Measurements from ENCODE around the gene KIF16B.

The KIF16B gene

GRCh38 chr20:16574656-16575355, 1.6 kb upstream of the KIF16B start:
- H3K4me3 ChIP-seq (ENCODE audit: low read depth, low read length): peak overlapping the region; percentile 52
- peak overlapping the region; percentile 8; the same call in 1 of the 2 replicates for H3K27ac ChIP-seq (ENCODE audit: extremely low read depth, low read depth, low read length)
- H3K36me3 ChIP-seq (ENCODE audit: control insufficient read depth in 2 of 2, insufficient read depth in 1 of 2, low read length in 2 of 2): no peaks in the 10 kb centered on the region
- H3K4me1 ChIP-seq (ENCODE audit: control insufficient read depth, insufficient read depth, low read length): peaks cover 5% of the 10 kb centered on the region; the same call in 1 of the 2 replicates
- H3K9me3 ChIP-seq (ENCODE audit: control insufficient read depth, insufficient read depth, low read depth, low read length): no peaks in the 10 kb centered on the region
- POLR2A ChIA-PET: interaction anchor here (0.6 kb wide), 1 partner anchor 82 kb away, joined by 3 read pairs; no protein-coding TSS in a partner anchor
- CTCF ChIA-PET: no interaction called here
- TF ChIP-seq ZNF121 (tag by site-specific recombination; IDR thresholded peaks at IDR 0.05) (peak; percentile 61; the same call in 1 of the 2 replicates), ZNF555 (tag by site-specific recombination; conservative IDR thresholded peaks at IDR 0.05) (no peak), ZXDB (tag by site-specific recombination; IDR thresholded peaks at IDR 0.05) (no peak), WT1 (tag by site-specific recombination; IDR thresholded peaks at IDR 0.05) (no peak), ZNF391 (tag by site-specific recombination; IDR thresholded peaks at IDR 0.05; ENCODE audit: borderline replicate concordance, low read depth) (no peak), MYNN (tag by site-specific recombination; IDR thresholded peaks at IDR 0.05; ENCODE audit: borderline replicate concordance) (no peak), KLF10 (tag by site-specific recombination; IDR thresholded peaks at IDR 0.05) (peak; percentile 39; the same call in 1 of the 2 replicates), ZSCAN23 (tag by site-specific recombination; IDR thresholded peaks at IDR 0.05) (no peak), GLIS2 (tag by site-specific recombination; IDR thresholded peaks at IDR 0.05) (peak; percentile 76), ZNF16 (tag by site-specific recombination; IDR thresholded peaks at IDR 0.05; ENCODE audit: low read depth) (no peak), GLI2 (tag by site-specific recombination; IDR thresholded peaks at IDR 0.05; ENCODE audit: borderline replicate concordance, low read depth) (no peak), ZBTB10 (tag by site-specific recombination; IDR thresholded peaks at IDR 0.05) (no peak), ZFP69B (tag by site-specific recombination; IDR thresholded peaks at IDR 0.05) (no peak), HIC1 (tag by site-specific recombination; IDR thresholded peaks at IDR 0.05) (no peak), ZNF223 (tag by site-specific recombination; IDR thresholded peaks at IDR 0.05) (no peak), ZNF335 (tag by site-specific recombination; conservative IDR thresholded peaks at IDR 0.05) (peak; percentile 94), ZNF776 (tag by site-specific recombination; IDR thresholded peaks at IDR 0.05; ENCODE audit: borderline replicate concordance) (no peak), GLIS1 (tag by site-specific recombination; IDR thresholded peaks at IDR 0.05) (peak; percentile 66), ZBTB26 (tag by site-specific recombination; optimal IDR thresholded peaks at IDR 0.05) (peak; percentile 48), PBX3 (CRISPR knock-in tag; IDR thresholded peaks at IDR 0.05) (no peak)
- TF ChIP-seq, protein P1, sequence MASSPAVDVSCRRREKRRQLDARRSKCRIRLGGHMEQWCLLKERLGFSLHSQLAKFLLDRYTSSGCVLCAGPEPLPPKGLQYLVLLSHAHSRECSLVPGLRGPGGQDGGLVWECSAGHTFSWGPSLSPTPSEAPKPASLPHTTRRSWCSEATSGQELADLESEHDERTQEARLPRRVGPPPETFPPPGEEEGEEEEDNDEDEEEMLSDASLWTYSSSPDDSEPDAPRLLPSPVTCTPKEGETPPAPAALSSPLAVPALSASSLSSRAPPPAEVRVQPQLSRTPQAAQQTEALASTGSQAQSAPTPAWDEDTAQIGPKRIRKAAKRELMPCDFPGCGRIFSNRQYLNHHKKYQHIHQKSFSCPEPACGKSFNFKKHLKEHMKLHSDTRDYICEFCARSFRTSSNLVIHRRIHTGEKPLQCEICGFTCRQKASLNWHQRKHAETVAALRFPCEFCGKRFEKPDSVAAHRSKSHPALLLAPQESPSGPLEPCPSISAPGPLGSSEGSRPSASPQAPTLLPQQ (tag by site-specific recombination; IDR thresholded peaks at IDR 0.05): 0 out of 2 replicates have a peak, but pooled peaks have one; percentile 34
- TF ChIP-seq, protein P2, sequence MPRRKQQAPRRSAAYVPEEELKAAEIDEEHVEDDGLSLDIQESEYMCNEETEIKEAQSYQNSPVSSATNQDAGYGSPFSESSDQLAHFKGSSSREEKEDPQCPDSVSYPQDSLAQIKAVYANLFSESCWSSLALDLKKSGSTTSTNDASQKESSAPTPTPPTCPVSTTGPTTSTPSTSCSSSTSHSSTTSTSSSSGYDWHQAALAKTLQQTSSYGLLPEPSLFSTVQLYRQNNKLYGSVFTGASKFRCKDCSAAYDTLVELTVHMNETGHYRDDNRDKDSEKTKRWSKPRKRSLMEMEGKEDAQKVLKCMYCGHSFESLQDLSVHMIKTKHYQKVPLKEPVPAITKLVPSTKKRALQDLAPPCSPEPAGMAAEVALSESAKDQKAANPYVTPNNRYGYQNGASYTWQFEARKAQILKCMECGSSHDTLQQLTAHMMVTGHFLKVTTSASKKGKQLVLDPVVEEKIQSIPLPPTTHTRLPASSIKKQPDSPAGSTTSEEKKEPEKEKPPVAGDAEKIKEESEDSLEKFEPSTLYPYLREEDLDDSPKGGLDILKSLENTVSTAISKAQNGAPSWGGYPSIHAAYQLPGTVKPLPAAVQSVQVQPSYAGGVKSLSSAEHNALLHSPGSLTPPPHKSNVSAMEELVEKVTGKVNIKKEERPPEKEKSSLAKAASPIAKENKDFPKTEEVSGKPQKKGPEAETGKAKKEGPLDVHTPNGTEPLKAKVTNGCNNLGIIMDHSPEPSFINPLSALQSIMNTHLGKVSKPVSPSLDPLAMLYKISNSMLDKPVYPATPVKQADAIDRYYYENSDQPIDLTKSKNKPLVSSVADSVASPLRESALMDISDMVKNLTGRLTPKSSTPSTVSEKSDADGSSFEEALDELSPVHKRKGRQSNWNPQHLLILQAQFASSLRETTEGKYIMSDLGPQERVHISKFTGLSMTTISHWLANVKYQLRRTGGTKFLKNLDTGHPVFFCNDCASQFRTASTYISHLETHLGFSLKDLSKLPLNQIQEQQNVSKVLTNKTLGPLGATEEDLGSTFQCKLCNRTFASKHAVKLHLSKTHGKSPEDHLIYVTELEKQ (tag by site-specific recombination; IDR thresholded peaks at IDR 0.05; ENCODE audit: borderline replicate concordance): no peak

All from HEK293 (cell line).